Trophoblast cell (in vitro differentiated cells and primary cell): ENCODE measurements around the gene LUM.

Experiments used
- DNase-seq, 2 donors: peaks; one replicate each; pipeline ENCODE4 v3.0.0-alpha.2; 2016
- H2AFZ ChIP-seq: 2 replicates; pipeline ENCODE4 v1.6.1; 2013; ENCODE audit warnings: low read length, moderate library complexity, mild to moderate bottlenecking; ENCODE audit not compliant: insufficient read depth, poor library complexity
- H2AK5ac ChIP-seq: 2 replicates; pipeline ENCODE4 v1.6.1; 2013; ENCODE audit warnings: mild to moderate bottlenecking, low read length
- H2BK120ac ChIP-seq: 2 replicates; pipeline ENCODE4 v1.6.1; 2013; ENCODE audit warnings: low read length, mild to moderate bottlenecking, moderate library complexity; ENCODE audit not compliant: insufficient read depth, poor library complexity
- H2BK12ac ChIP-seq: 2 replicates; pipeline ENCODE4 v1.6.1; 2013; ENCODE audit warnings: mild to moderate bottlenecking, low read length, moderate library complexity
- H2BK5ac ChIP-seq: 2 replicates; pipeline ENCODE4 v1.6.1; 2013; ENCODE audit warnings: low read length, low read depth, moderate library complexity, mild to moderate bottlenecking; ENCODE audit not compliant: poor library complexity
- H3K14ac ChIP-seq: 2 replicates; pipeline ENCODE4 v1.6.1; 2013; ENCODE audit warnings: mild to moderate bottlenecking, low read length
- H3K18ac ChIP-seq: 2 replicates; pipeline ENCODE4 v1.6.1; 2013; ENCODE audit warnings: mild to moderate bottlenecking, low read length
- H3K23ac ChIP-seq: 2 replicates; pipeline ENCODE4 v1.6.1; 2013; ENCODE audit warnings: low read length
- H3K27ac ChIP-seq: 2 replicates; pipeline ENCODE4 v1.5.1; 2013; ENCODE audit warnings: low read depth, mild to moderate bottlenecking, inconsistent platforms, low read length, moderate library complexity
- H3K27me3 ChIP-seq: 2 replicates; pipeline ENCODE4 v1.6.1; 2013; ENCODE audit warnings: inconsistent platforms, mild to moderate bottlenecking, low read length, moderate library complexity; ENCODE audit not compliant: insufficient read depth
- H3K36me3 ChIP-seq, 2 experiments: 1 replicate in 1 of 2; 2 replicates in 1 of 2; pipeline ENCODE4 v1.6.1; 2013; ENCODE audit warnings: low read length in 2 of 2, mild to moderate bottlenecking in 2 of 2, moderate library complexity in 1 of 2; ENCODE audit not compliant: insufficient read depth in 2 of 2, control insufficient read depth in 1 of 2
- H3K4ac ChIP-seq: 2 replicates; pipeline ENCODE4 v1.6.1; 2013; ENCODE audit warnings: low read depth, mild to moderate bottlenecking, low read length, moderate library complexity
- H3K4me1 ChIP-seq, 2 experiments: 1 replicate in 1 of 2; 2 replicates in 1 of 2; pipeline ENCODE4 v1.6.1; 2013; ENCODE audit warnings: low read length in 2 of 2, mild to moderate bottlenecking in 2 of 2, moderate library complexity in 1 of 2; ENCODE audit not compliant: insufficient read depth in 2 of 2, control insufficient read depth in 1 of 2
- H3K4me2 ChIP-seq: 2 replicates; pipeline ENCODE4 v1.6.1; 2013; ENCODE audit warnings: inconsistent platforms, mild to moderate bottlenecking, low read length, moderate library complexity
- H3K4me3 ChIP-seq: 2 replicates; pipeline ENCODE4 v1.5.1; 2013; ENCODE audit warnings: mild to moderate bottlenecking, low read depth, low read length, inconsistent platforms
- H3K79me1 ChIP-seq: one replicate; pipeline ENCODE4 v1.6.1; 2013; ENCODE audit warnings: low read length
- H3K79me2 ChIP-seq: 2 replicates; pipeline ENCODE4 v1.6.1; 2013; ENCODE audit warnings: low read length, mild to moderate bottlenecking; ENCODE audit not compliant: control insufficient read depth, insufficient read depth, poor library complexity
- H3K9ac ChIP-seq: 2 replicates; pipeline ENCODE4 v1.6.1; 2013; ENCODE audit warnings: mild to moderate bottlenecking, low read length
- H3K9me3 ChIP-seq: 2 replicates; pipeline ENCODE4 v1.6.1; 2013; ENCODE audit warnings: low read depth, mild to moderate bottlenecking, control low read depth, inconsistent platforms, low read length; ENCODE audit not compliant: insufficient read depth
- H4K12ac ChIP-seq: 2 replicates; pipeline ENCODE4 v1.6.1; 2013; ENCODE audit warnings: low read depth, mild to moderate bottlenecking, low read length, moderate library complexity
- H4K8ac ChIP-seq: 2 replicates; pipeline ENCODE4 v1.6.1; 2013; ENCODE audit warnings: low read depth, mild to moderate bottlenecking, low read length, moderate library complexity
- H4K91ac ChIP-seq: one replicate; pipeline ENCODE4 v1.6.1; 2013; ENCODE audit warnings: low read depth, mild to moderate bottlenecking, low read length, moderate library complexity
- WGBS: extraction: QIAGEN DNeasy Blood & Tissue Kit; methylation state at CpG from one replicate; pipeline ENCODE4 v1.1.7; 2013; ENCODE audit warnings: missing lambda C conversion rate; ENCODE audit not compliant: insufficient read length, insufficient coverage; ENCODE audit errors: extremely low coverage; 5-methylcytosine and 5-hydroxymethylcytosine counted together

The LUM gene

DNA sequence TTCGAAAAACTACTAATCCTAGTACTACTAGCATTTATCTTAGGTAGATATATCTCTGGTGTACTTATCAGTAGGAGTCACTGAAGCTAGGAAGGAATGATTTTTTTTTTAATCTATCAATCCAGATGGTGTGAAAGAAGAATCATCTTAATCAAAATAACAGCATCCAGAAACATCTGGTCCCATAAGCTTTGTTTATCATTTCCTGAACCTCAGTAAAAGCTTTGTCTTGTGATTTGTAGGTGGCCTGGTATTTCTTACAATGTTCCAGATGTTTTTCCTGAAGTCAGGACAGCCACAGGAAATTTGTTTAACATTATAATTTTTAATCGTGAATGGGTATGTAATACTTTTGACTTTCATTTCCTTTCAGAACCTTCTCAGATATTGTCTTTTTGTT lies 28.0 kb upstream of the LUM start:
- H3K9me3 ChIP-seq = no peaks in the 10 kb centered on the region
- no peak overlapping the region for H3K18ac ChIP-seq
- no peak overlapping the region for H2BK120ac ChIP-seq
- H3K4me1 ChIP-seq = peaks cover 2 to 6% of the 10 kb centered on the region in 2 experiments
- H3K14ac ChIP-seq = no peak overlapping the region
- no peak overlapping the region for H3K4me3 ChIP-seq
- H2AK5ac ChIP-seq = no peak overlapping the region
- H3K4me2 ChIP-seq = no peak overlapping the region
- no peak overlapping the region for H3K27ac ChIP-seq
- WGBS = no CpG with 5 or more reads among the region's 2 CpGs
- H3K27me3 ChIP-seq = no peaks in the 10 kb centered on the region
- no peaks in the 10 kb centered on the region for H3K79me2 ChIP-seq
- H3K79me1 ChIP-seq = peaks cover 6% of the 10 kb centered on the region
- no peak overlapping the region for H2BK5ac ChIP-seq
- H3K23ac ChIP-seq = no peak overlapping the region
- no peak for DNase-seq
- H4K91ac ChIP-seq = no peak overlapping the region
- H3K4ac ChIP-seq = no peak overlapping the region
- H3K36me3 ChIP-seq = no peaks in the 10 kb centered on the region
- H3K9ac ChIP-seq = no peak overlapping the region
- H4K12ac ChIP-seq = no peak overlapping the region
- no peak overlapping the region for H2BK12ac ChIP-seq
- H4K8ac ChIP-seq = no peak overlapping the region
- no peak overlapping the region for H2AFZ ChIP-seq

DNA sequence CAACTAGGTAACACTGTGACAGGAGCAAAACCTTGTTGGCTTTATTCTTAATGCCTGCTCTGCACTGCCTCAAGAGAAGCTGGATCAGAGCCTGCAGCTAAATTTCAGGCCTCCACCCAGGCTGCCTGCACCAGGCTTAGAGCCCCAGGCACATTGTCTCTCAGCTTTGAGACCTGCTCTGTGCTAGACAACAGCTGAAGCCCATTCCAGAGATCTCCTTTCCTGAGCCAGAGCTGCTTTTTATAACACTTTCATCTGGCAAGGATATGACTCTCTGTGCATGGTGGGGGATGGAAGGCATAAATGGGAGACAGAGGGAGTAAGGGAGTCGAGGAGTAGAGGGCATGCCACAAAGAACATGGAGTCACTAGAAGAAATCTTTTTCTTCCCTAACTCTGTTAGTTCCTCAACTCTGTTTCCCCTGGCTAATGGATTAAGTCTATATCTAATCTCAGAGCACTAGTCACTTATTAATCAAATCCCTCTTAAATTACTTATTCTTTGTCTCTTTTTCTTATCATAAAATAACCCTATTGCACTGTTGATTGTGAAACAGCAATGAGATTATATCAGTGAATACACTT lies 27.1 kb upstream of the LUM start:
- Histone ChIP-seq H2BK120ac (no peak overlapping the region), H3K23ac (no peak overlapping the region)
- WGBS = no CpG with 5 or more reads among the region's 1 CpG

DNA sequence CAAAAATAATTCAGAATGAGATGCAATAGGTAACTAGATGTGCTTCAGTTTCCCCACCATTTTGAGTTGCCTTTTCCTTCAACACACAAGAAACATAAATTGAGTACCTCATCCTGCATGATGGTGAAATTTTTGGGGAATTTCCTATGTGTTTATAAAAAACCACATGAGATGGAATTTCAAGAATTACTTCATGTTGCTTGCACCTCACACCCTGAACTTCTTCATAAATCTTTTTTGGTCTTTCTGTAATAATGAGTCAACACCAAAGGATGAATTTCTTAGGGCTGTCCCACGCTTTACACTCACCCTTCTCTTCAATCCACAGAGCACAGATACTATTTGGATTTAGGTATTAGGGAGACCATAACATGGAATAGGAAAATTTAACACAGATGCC lies 22.6 kb upstream of the LUM start:
- H2AK5ac ChIP-seq = no peak overlapping the region
- no peak overlapping the region for H3K9ac ChIP-seq
- no peak for DNase-seq

More for the DNA sequence above, 27.1 kb upstream of the LUM start:
- Histone ChIP-seq H2BK5ac (no peak overlapping the region), H3K36me3 (no peaks in the 10 kb centered on the region), H3K14ac (no peak overlapping the region), H3K4me1 (peaks cover 2 to 6% of the 10 kb centered on the region in 2 experiments), H2BK12ac (no peak overlapping the region), H3K4ac (no peak overlapping the region), H3K27ac (peak overlapping the region; percentile 55), H3K18ac (no peak overlapping the region), H3K9ac (no peak overlapping the region), H2AK5ac (no peak overlapping the region), H3K9me3 (no peaks in the 10 kb centered on the region), H4K91ac (no peak overlapping the region), H3K4me3 (no peak overlapping the region), H2AFZ (no peak overlapping the region), H4K12ac (no peak overlapping the region), H3K79me1 (peaks cover 6% of the 10 kb centered on the region), H4K8ac (no peak overlapping the region), H3K4me2 (no peak overlapping the region), H3K27me3 (no peaks in the 10 kb centered on the region), H3K79me2 (no peaks in the 10 kb centered on the region)
- DNase-seq = peak; percentile 48 to 68

DNA sequence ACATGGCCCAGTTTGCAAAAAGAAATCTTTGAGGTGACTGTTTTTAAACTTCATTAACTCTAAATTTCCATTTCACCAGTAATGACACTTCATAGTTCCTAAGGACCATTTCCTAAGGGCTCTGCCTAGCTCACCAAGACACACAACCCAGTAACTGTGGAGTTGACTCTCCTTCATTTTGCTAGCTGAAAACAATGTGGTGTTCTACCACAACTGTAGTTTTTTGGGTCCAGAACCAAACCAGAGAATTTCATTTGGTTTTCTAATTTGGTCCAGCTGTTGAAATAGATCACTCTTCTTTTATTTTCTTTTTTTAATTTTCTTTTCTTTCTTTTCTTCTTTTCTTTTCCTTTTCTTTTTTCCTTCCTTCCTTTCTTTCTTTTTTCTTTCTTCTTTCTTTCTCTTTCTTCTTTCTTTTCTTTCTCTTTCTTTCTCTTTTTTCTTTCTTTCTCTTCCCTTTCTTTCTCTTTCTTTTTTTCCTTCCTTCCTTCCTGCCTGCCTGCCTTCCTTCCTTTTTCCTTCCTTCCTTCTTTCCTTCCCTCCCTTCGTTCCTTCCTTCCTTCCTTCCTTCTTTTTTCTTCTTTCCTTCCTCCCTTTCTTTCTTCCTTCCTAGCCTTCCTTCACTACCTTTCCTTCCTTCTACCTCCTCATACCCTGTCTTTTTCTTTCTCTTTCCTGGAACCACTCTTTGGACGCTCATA lies 18.5 kb upstream of the LUM start:
- Histone ChIP-seq H3K36me3 (no peaks in the 10 kb centered on the region), H2BK5ac (no peak overlapping the region), H3K9me3 (no peaks in the 10 kb centered on the region), H4K91ac (no peak overlapping the region), H3K79me1 (no peaks in the 10 kb centered on the region), H3K4me2 (no peak overlapping the region), H3K4me1 (no peaks in the 10 kb centered on the region), H4K12ac (no peak overlapping the region), H2AK5ac (no peak overlapping the region), H3K14ac (no peak overlapping the region), H3K27ac (no peak overlapping the region), H2BK120ac (no peak overlapping the region), H2AFZ (no peak overlapping the region), H4K8ac (no peak overlapping the region), H2BK12ac (no peak overlapping the region), H3K27me3 (no peaks in the 10 kb centered on the region), H3K4ac (no peak overlapping the region), H3K4me3 (no peak overlapping the region), H3K79me2 (no peaks in the 10 kb centered on the region), H3K9ac (no peak overlapping the region), H3K18ac (no peak overlapping the region), H3K23ac (no peak overlapping the region)
- no CpG with 5 or more reads among the region's 2 CpGs for WGBS
- DNase-seq = no peak

More for the DNA sequence above, 22.6 kb upstream of the LUM start:
- H3K4me1 ChIP-seq = no peaks in the 10 kb centered on the region
- H2BK5ac ChIP-seq = no peak overlapping the region
- no peaks in the 10 kb centered on the region for H3K36me3 ChIP-seq
- no CpG with 5 or more reads among the region's 1 CpG for WGBS
- no peak overlapping the region for H4K12ac ChIP-seq
- H3K9me3 ChIP-seq = no peaks in the 10 kb centered on the region
- H2BK12ac ChIP-seq = no peak overlapping the region
- no peak overlapping the region for H2BK120ac ChIP-seq
- H3K23ac ChIP-seq = no peak overlapping the region
- no peaks in the 10 kb centered on the region for H3K79me2 ChIP-seq
- no peak overlapping the region for H3K4me2 ChIP-seq
- H2AFZ ChIP-seq = no peak overlapping the region
- H4K91ac ChIP-seq = no peak overlapping the region
- H3K4ac ChIP-seq = no peak overlapping the region
- H3K27ac ChIP-seq = no peak overlapping the region
- H3K79me1 ChIP-seq = no peaks in the 10 kb centered on the region
- no peak overlapping the region for H3K14ac ChIP-seq
- no peaks in the 10 kb centered on the region for H3K27me3 ChIP-seq
- H3K18ac ChIP-seq = no peak overlapping the region
- no peak overlapping the region for H4K8ac ChIP-seq
- H3K4me3 ChIP-seq = no peak overlapping the region
